ENCODE data around the gene NOL6.
"Not testable (repeated sequence)": the region's sequence is repeated elsewhere in the genome, so short reads cannot be mapped to it uniquely, and the experiment has no call there.

Gene NOL6

GRCh38 chr9:33434317-33435105 is 39.2 kb downstream of the NOL6 start:
- no peak for DNase-seq (ENCODE audit: low read depth)

- no peak for DNase-seq (ENCODE audit: low read depth)
Observed at GRCh38 chr9:33433871-33434270, 39.9 kb downstream of the NOL6 start.

- DNase-seq (ENCODE audit: low read depth), result no peak
Observed at GRCh38 chr9:33431420-33431819, 42.3 kb downstream of the NOL6 start.

DNA sequence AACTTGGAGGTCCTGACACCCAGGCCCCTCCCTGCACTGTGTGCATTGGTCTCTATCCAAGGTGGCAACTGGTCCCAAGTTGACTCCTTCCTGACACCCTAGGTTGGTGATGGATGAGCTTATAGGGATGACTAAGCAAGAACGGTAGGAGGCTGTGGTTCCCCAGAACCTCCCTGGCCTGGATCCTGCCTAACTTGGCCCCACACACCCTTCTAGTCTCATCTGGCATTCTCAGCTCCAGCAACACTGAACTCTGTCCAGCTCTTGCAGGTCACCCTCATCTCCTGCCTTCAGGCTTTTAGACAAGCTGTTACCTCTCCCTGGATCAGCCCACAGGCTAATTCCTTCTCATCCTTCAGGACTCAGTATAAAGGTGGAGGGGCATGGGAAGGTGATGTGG is 42.8 kb downstream of the NOL6 start:
- no peak for DNase-seq (ENCODE audit: low read depth)

DNA sequence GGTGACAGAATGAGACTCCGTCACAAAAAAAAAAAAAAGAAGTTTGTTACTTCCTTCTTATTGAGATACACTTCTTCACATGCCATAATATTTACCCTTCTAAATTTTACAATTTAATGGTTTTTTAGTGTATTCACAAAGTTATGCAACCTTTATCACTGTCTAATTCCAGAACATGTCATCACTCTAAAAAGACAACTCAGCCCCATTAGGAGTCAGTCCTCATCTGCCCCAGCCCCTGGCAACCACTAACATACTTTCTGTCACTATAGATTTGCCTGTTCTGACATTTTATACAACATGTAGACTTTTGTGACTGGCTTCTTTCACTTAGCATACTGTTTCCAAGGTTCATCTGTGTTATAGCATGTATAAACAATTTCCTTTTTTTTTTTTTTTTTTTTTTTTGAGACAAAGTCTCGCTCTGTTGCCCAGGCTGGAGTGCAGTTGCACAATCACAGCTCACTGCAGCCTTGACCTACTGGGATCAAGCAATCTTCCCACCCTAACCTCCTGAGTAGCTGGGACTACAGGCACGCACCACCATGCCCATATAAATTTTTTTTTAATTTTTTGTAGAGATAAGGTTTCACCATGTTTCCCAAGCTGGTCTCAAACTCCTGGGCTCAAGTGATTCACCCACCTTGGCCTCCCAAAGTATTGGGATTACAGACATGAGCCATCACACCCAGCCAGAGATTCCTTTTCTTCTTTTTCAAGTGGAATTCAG is 44.3 kb downstream of the NOL6 start:
- DNase-seq (ENCODE audit: low read depth), result no peak

GRCh38 chr9:33426843-33427293 is 46.9 kb downstream of the NOL6 start:
- DNase-seq (ENCODE audit: low read depth), result no peak

GRCh38 chr9:33425128-33425533 is 48.6 kb downstream of the NOL6 start:
- no peak for DNase-seq (ENCODE audit: low read depth)

- not testable (repeated sequence) for DNase-seq (ENCODE audit: low read depth)
Observed at GRCh38 chr9:33424492-33424891, 49.2 kb downstream of the NOL6 start.

DNA sequence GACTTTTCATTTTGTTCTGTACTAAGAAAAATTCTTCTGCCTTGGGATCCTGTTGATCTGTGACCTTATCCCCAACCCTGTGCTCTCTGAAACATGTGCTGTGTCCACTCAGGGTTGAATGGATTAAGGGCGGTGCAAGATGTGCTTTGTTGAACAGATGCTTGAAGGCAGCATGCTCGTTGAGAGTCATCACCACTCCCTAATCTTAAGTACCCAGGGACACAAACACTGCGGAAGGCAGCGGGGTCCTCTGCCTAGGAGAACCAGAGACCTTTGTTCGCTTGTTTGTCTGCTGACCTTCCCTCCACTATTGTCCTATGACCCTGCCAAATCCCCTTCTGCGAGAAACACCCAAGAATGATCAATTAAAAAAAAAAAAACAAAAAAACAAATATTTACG is 49.7 kb downstream of the NOL6 start:
- DNase-seq (ENCODE audit: low read depth), result not testable (repeated sequence)

DNA sequence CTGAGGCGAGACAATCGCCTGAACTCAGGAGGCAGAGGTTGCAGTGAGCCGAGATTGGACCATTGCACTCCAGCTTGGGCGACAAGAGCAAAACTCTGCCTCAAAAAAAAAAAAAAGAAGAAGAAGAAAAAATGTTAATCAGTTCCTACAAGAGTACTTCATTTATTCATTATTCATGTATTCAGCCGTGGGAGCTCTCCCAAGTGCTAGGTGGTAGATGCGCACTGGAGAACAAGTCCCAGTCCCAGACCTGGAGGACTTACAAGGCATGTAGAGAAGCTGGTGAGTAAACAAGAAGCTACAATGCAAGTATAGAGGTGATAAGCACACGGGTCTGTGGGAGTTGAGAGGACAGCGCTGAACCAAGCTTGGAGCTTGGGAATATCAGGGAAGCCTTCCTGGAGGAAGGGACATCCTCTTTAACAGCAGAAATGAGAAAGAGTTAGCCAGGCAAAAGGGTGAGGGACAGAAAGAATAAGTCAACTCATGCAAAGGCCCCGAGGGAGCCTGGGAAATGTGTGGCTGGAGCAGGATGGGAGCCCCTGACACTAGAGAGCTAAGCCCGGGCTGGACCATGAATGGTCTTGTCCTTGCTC is 53.9 kb downstream of the NOL6 start:
- no peak for DNase-seq (ENCODE audit: low read depth)

GRCh38 chr9:33418090-33418489 is 55.6 kb downstream of the NOL6 start:
- no peak for DNase-seq (ENCODE audit: low read depth)

GRCh38 chr9:33416996-33417395 is 56.7 kb downstream of the NOL6 start:
- no peak for DNase-seq (ENCODE audit: low read depth)

DNA sequence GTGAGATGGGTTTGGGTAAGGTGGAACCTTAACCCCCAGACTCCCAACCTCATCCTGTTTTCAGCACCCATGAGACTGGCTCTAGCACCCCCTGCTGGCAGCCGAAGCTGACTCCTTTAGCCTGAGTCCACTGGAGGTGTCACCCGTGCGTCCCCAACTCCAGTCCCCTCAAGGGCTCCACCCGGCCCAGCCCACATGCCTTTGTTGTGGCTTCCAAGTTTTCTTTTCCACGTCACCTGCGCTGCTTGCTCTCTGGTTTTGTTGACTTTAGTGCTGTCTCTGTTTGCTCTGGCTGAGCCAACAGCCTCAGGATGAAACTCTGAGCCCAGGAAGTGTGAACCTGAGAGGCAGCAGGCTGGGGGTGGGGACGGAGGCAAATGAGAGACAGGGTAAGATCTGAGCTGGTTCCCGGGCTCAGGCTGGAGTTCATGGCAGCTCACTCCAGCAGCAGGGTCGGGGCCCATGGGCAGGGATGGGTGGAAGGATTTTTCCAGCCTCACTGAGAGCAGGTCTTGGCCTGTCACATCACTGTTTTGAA is 58.2 kb downstream of the NOL6 start:
- DNase-seq (ENCODE audit: low read depth), result no peak

GRCh38 chr9:33414889-33415500 is 58.7 kb downstream of the NOL6 start:
- DNase-seq (ENCODE audit: low read depth), result no peak

- DNase-seq (ENCODE audit: low read depth), result no peak
Observed at GRCh38 chr9:33414268-33414667, 59.5 kb downstream of the NOL6 start.

All from stromal cell of bone marrow (primary cell).